ENCODE data around the gene AGBL5. TPM values are rescaled to one million over a fixed set of nuclear protein-coding genes. Genes with fewer than 3 reads are reported as not detected.

AGBL5 gene
- total and polyA plus RNA-seq, 2 of the 13 experiments (the other 11 are each of a cell fraction or from before 2014, with no cell fraction given): 55.9 to 73.3 TPM

DNA sequence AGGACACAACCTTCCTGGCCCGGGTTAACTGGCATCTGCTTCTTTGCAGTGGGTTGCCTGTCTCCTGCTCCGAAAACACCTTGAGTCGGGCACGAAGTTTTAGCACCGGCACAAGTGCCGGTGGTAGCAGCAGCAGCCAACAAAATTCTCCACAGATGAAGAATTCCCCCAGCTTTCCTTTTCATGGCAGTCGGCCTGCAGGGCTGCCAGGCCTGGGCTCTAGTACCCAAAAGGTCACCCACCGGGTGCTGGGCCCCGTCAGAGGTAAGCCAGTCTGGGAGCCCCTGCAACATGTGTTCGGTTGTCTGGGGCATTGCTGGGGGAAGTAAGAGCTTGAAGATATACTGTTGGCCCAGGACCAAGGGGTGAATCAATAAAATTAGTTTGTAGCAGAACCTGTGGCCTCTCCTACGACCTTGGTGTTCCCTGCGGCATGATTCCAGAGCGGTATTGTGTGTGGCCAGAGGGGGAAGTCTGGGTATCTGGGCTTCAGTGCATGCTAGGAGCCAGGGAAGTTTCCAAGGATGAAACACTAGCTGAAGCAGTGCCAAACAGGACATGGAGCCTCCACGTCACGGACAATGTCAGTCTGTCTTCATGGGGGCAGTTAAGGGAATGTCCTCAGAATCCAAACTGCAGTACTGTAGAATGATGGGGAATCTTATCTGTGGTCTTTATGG lies 7.8 kb downstream of the AGBL5 start (continued):
- TF ChIP-seq, protein P1, sequence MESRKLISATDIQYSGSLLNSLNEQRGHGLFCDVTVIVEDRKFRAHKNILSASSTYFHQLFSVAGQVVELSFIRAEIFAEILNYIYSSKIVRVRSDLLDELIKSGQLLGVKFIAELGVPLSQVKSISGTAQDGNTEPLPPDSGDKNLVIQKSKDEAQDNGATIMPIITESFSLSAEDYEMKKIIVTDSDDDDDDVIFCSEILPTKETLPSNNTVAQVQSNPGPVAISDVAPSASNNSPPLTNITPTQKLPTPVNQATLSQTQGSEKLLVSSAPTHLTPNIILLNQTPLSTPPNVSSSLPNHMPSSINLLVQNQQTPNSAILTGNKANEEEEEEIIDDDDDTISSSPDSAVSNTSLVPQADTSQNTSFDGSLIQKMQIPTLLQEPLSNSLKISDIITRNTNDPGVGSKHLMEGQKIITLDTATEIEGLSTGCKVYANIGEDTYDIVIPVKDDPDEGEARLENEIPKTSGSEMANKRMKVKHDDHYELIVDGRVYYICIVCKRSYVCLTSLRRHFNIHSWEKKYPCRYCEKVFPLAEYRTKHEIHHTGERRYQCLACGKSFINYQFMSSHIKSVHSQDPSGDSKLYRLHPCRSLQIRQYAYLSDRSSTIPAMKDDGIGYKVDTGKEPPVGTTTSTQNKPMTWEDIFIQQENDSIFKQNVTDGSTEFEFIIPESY (CRISPR knock-in tag; IDR thresholded peaks at IDR 0.05): peak; percentile 66; the same call in 1 of the 2 replicates
- 0 out of 2 replicates have a peak, but pooled peaks have one; percentile 45 for TF ChIP-seq ZBTB38 (CRISPR knock-in tag; IDR thresholded peaks at IDR 0.05)
- peak; percentile 67 for TF ChIP-seq AGO2 (optimal IDR thresholded peaks at IDR 0.05; ENCODE audit: low read depth, low read length)
- TF ChIP-seq POLR2A (IDR thresholded peaks at IDR 0.05; ENCODE audit: insufficient read depth in 1 of 2, low read depth in 2 of 2, low read length in 2 of 2): peak in 1 of 2 experiments; percentile 18; a peak in 2 of 4 replicates
- TF ChIP-seq, protein P2, sequence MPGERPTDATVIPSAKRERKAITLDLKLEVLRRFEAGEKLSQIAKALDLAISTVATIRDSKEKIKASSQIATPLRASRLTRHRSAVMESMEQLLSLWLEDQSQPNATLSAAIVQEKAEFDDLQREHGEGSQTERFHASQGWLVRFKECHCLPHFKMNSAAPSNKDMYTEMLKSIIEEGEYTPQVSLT (CRISPR knock-in tag; IDR thresholded peaks at IDR 0.05; ENCODE audit: borderline replicate concordance, low read depth): no peak
- TF ChIP-seq POLR2AphosphoS5 (IDR thresholded peaks at IDR 0.05; ENCODE audit: low read depth, low read length): peak; percentile 18; the same call in 1 of the 2 replicates
- TF ChIP-seq ZNF773 (CRISPR knock-in tag; IDR thresholded peaks at IDR 0.05; ENCODE audit: borderline replicate concordance): no peak

DNA sequence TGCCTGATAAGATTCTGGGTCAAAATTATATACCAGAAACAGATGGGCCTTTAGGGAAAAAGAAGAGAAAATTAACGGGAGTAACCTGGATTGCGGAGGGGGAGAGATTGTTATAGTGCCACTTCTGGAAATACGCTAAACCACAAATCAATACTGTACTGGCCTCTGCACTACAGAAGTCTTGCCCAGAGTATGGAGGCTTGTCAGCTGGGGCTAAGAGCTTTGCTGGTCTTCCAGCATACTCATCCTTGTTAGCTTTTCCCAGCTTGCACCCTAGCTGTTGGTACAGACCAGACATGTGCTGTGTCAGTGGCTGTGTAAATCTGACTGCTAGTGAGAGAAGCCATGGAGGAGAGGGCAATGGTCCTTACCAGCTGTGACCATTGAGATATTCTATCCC lies 8.9 kb downstream of the AGBL5 start:
- peak overlapping the region; percentile 7 for H3K27ac ChIP-seq (ENCODE audit: extremely low read length, insufficient read depth, low read length)
- no peak for DNase-seq (ENCODE audit: low spot score)
- no peaks in the 10 kb centered on the region for H3K4me1 ChIP-seq (ENCODE audit: insufficient read depth, low read length)
- POLR2A ChIA-PET: interaction anchor here (2.0 to 11.6 kb wide), 5 partner anchors 7 to 34 kb away, joined by 5 to 100 read pairs (median 19); partner anchors contain the start of genes AGBL5 and OST4
- CTCF ChIA-PET (ENCODE audit: low intra/inter-chr PET ratio, low total read pairs): no interaction called here
- no peaks in the 10 kb centered on the region for H3K9me3 ChIP-seq (ENCODE audit: low read length)
- no peak overlapping the region for H3K9ac ChIP-seq (ENCODE audit: insufficient read depth, low read depth, low read length)
- no peaks in the 10 kb centered on the region for H3K27me3 ChIP-seq (ENCODE audit: control insufficient read depth in 1 of 2, insufficient read depth in 2 of 2, low read length in 2 of 2)
- intact Hi-C loops (cut with micrococcal nuclease; ENCODE audit: unreplicated experiment): no loop called here
- H3K79me2 ChIP-seq (ENCODE audit: insufficient read depth, low read length): no peaks in the 10 kb centered on the region
- BruUV-seq (replicated peaks): no TSS peak
- FAIRE-seq: no peak
- H3K4me3 ChIP-seq (replicated peaks in 1 of 3; ENCODE audit: insufficient read depth in 1 of 3, low read depth in 2 of 3, low read length in 3 of 3): no peak overlapping the region
- H2AFZ ChIP-seq (ENCODE audit: low read length): no peak overlapping the region
- H3K36me3 ChIP-seq (replicated peaks in 1 of 2; ENCODE audit: control insufficient read depth in 1 of 2, insufficient read depth in 2 of 2, low read length in 2 of 2): peaks cover 12 to 38% of the 10 kb centered on the region in 2 experiments
- ATAC-seq: peak; percentile 51
- 80% methylated on average over 3 of the region's 3 CpGs for WGBS (ENCODE audit: low lambda C conversion rate)
- H4K20me1 ChIP-seq (ENCODE audit: insufficient read depth, low read length): peaks cover 2% of the 10 kb centered on the region; the same call in 1 of the 2 replicates
- in situ Hi-C loops (cut with HindIII; ENCODE audit: extremely low pct_ligation_motif_present, low pct_unique_long_range_greater_than_20kb): no loop called here
- no peak overlapping the region for H3K4me2 ChIP-seq (ENCODE audit: low read depth, low read length)
- TF ChIP-seq JUN (CRISPR knock-in tag; IDR thresholded peaks at IDR 0.05): no peak
- TF ChIP-seq, protein P3, sequence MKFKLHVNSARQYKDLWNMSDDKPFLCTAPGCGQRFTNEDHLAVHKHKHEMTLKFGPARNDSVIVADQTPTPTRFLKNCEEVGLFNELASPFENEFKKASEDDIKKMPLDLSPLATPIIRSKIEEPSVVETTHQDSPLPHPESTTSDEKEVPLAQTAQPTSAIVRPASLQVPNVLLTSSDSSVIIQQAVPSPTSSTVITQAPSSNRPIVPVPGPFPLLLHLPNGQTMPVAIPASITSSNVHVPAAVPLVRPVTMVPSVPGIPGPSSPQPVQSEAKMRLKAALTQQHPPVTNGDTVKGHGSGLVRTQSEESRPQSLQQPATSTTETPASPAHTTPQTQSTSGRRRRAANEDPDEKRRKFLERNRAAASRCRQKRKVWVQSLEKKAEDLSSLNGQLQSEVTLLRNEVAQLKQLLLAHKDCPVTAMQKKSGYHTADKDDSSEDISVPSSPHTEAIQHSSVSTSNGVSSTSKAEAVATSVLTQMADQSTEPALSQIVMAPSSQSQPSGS (CRISPR knock-in tag; IDR thresholded peaks at IDR 0.05): no peak
- no peak for TF ChIP-seq MIER2 (CRISPR knock-in tag; IDR thresholded peaks at IDR 0.05)
- no peak for TF ChIP-seq ZNF232 (CRISPR knock-in tag; IDR thresholded peaks at IDR 0.05; ENCODE audit: borderline replicate concordance)
- TF ChIP-seq POLR2A (IDR thresholded peaks at IDR 0.05; ENCODE audit: insufficient read depth in 1 of 2, low read depth in 2 of 2, low read length in 2 of 2): 0 out of 4 replicates have a peak, but pooled peaks of 1 of the 2 experiments have one; percentile 35
- TF ChIP-seq, protein P4, sequence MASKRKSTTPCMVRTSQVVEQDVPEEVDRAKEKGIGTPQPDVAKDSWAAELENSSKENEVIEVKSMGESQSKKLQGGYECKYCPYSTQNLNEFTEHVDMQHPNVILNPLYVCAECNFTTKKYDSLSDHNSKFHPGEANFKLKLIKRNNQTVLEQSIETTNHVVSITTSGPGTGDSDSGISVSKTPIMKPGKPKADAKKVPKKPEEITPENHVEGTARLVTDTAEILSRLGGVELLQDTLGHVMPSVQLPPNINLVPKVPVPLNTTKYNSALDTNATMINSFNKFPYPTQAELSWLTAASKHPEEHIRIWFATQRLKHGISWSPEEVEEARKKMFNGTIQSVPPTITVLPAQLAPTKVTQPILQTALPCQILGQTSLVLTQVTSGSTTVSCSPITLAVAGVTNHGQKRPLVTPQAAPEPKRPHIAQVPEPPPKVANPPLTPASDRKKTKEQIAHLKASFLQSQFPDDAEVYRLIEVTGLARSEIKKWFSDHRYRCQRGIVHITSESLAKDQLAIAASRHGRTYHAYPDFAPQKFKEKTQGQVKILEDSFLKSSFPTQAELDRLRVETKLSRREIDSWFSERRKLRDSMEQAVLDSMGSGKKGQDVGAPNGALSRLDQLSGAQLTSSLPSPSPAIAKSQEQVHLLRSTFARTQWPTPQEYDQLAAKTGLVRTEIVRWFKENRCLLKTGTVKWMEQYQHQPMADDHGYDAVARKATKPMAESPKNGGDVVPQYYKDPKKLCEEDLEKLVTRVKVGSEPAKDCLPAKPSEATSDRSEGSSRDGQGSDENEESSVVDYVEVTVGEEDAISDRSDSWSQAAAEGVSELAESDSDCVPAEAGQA (IDR thresholded peaks at IDR 0.05; ENCODE audit: low read depth): no peak
- TF ChIP-seq, protein P4 (CRISPR knock-in tag; IDR thresholded peaks at IDR 0.05; ENCODE audit: borderline replicate concordance): no peak

All from HepG2 (cell line).